Heart left ventricle (tissue), 13 donors: ENCODE results near the gene PRKACA.

Source experiments
- POLR2A ChIP-seq, 2 donors: fragments of 450-650 bp; IDR thresholded peaks; one replicate each; pipeline ENCODE4 v1.6.1; 2017; ENCODE audit warnings: antibody characterized with exemption in 2 of 2, mild to moderate bottlenecking in 2 of 2, moderate library complexity in 2 of 2
- TF ChIP-seq, protein P1 (sequence below), 12 donors: fragments of 200-600 bp; sonication (generic) in 4 of 12; IDR thresholded peaks; one replicate each; pipeline versions ENCODE4 v1.5.0 to v1.8.0; 2018 to 2022; ENCODE audit warnings: antibody characterized with exemption in 12 of 12, mild to moderate bottlenecking in 5 of 12
- donor health status: ischemic (EF 13 %, LVEDD 7.1; RV severe dilation, severe dysfunction).
- donor health status: DM: no; HTN: yes; CAD: no.
- donor health status: DM: no; HTN: no; CAD: no.
- donor health status: ischemic (EF 25% LVEDD 6.9; RV normal size, moderate dysfunction).
- donor health status: ischemic (EF 25% LVEDD 5.7; RV mildly dilated, moderate dysfunction).
- donor health status: ischemic (EF 35%, LVEDD 5.7; RV mildly dilated, moderate dysfunction).
- donor health status: nonischemic (EF 11% LVEDD 7.7; RV severe dilation, severe dysfunction).
- donor health status: DM: yes; HTN: yes; CAD: no.
- donor health status: PGD.
- donor health status: ischemic (EF 29% LVEDD 5.4; RV normal size, mild dysfunction).
- donor health status: nonischemic (EF 23%, LVEDD 6.1; RV moderate dilation, normal function).

DNA sequence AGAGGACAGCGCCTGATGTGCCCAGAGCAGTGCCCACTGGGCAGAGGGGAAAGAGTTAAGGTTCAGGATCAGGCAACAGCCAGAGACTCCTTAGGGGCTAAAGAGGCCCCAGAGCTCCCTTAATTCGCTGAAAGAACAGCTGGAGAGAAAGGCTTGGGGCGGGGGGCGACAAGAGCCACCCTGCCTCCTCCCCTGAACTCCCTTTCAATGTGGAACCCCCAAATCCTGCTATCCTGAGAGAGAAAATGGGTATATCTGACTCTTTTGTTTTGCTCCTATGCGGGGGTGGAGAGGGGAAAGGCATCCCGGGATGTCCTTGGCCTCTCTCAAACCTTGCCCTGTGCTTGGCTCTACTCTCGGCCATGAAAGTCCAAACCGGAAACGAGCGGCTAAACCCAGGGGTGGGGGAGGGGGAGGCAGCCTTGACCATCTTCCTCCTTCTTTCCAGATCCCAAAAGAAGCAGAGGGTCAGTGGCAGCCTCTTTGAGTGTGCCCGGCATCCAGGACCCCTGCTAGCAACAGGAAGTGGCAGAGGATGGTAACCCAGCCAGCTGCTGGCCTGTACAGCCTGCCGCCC is 4.7 kb downstream of the PRKACA start:
- no peak for TF ChIP-seq POLR2A (IDR thresholded peaks at IDR 0.05)
- TF ChIP-seq, protein P1, sequence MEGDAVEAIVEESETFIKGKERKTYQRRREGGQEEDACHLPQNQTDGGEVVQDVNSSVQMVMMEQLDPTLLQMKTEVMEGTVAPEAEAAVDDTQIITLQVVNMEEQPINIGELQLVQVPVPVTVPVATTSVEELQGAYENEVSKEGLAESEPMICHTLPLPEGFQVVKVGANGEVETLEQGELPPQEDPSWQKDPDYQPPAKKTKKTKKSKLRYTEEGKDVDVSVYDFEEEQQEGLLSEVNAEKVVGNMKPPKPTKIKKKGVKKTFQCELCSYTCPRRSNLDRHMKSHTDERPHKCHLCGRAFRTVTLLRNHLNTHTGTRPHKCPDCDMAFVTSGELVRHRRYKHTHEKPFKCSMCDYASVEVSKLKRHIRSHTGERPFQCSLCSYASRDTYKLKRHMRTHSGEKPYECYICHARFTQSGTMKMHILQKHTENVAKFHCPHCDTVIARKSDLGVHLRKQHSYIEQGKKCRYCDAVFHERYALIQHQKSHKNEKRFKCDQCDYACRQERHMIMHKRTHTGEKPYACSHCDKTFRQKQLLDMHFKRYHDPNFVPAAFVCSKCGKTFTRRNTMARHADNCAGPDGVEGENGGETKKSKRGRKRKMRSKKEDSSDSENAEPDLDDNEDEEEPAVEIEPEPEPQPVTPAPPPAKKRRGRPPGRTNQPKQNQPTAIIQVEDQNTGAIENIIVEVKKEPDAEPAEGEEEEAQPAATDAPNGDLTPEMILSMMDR (IDR thresholded peaks at IDR 0.05): no peak
